NOMO-1 (cell line): ENCODE measurements around the gene DNAJA1.
"Not testable (repeated sequence)": the region's sequence is repeated elsewhere in the genome, so short reads cannot be mapped to it uniquely, and the experiment has no call there.

Experiments
- DNase-seq, 2 experiments: peaks; one replicate each; lab custom pipeline; 2025; ENCODE audit not compliant: unreplicated experiment in 2 of 2; lab: John Stamatoyannopoulos, UW

The DNAJA1 gene

GRCh38 chr9:33080534-33080933 is 55.5 kb downstream of the DNAJA1 start:
- DNase-seq = no peak

- peak; percentile 78 to 92 for DNase-seq
These were observed 56.2 kb downstream of the DNAJA1 start for GRCh38 chr9:33081128-33081851.

- DNase-seq = no peak
These were observed 57.1 kb downstream of the DNAJA1 start for GRCh38 chr9:33082128-33082527.

- DNase-seq = peak; percentile 18 to 40
These were observed 57.7 kb downstream of the DNAJA1 start for GRCh38 chr9:33082538-33083326.

GRCh38 chr9:33085672-33086071 is 60.6 kb downstream of the DNAJA1 start:
- not testable (repeated sequence) for DNase-seq
